BLaER1 (cell line): ENCODE results near the gene ARVCF.

Source experiments
- H3K27ac ChIP-seq: shearing (Covaris generic); formaldehyde crosslinking; 2 replicates; pipeline ENCODE4 v1.8.1; 2022
- H3K27me3 ChIP-seq: shearing (Covaris generic); formaldehyde crosslinking; 2 replicates; pipeline ENCODE4 v1.8.1; 2022
- H3K36me3 ChIP-seq: shearing (Covaris generic); formaldehyde crosslinking; 2 replicates; pipeline ENCODE4 v1.8.1; 2022
- H3K4me1 ChIP-seq: shearing (Covaris generic); formaldehyde crosslinking; 2 replicates; pipeline ENCODE4 v1.8.1; 2022
- H3K4me2 ChIP-seq: shearing (Covaris generic); formaldehyde crosslinking; 2 replicates; pipeline ENCODE4 v1.8.1; 2022
- H3K4me3 ChIP-seq: shearing (Covaris generic); formaldehyde crosslinking; 2 replicates; pipeline ENCODE4 v1.8.1; 2022
- H3K9ac ChIP-seq: shearing (Covaris generic); formaldehyde crosslinking; 2 replicates; pipeline ENCODE4 v1.8.1; 2022
- H3K9me3 ChIP-seq: shearing (Covaris generic); formaldehyde crosslinking; 2 replicates; pipeline ENCODE4 v1.8.1; 2022
- H4K20me1 ChIP-seq: shearing (Covaris generic); formaldehyde crosslinking; 2 replicates; pipeline ENCODE4 v1.8.1; 2022
- Cebpa-rat ChIP-seq: shearing (Covaris generic); IDR thresholded peaks from 2 replicates; pipeline ENCODE4 v1.8.1; 2022

ARVCF gene, protein sequence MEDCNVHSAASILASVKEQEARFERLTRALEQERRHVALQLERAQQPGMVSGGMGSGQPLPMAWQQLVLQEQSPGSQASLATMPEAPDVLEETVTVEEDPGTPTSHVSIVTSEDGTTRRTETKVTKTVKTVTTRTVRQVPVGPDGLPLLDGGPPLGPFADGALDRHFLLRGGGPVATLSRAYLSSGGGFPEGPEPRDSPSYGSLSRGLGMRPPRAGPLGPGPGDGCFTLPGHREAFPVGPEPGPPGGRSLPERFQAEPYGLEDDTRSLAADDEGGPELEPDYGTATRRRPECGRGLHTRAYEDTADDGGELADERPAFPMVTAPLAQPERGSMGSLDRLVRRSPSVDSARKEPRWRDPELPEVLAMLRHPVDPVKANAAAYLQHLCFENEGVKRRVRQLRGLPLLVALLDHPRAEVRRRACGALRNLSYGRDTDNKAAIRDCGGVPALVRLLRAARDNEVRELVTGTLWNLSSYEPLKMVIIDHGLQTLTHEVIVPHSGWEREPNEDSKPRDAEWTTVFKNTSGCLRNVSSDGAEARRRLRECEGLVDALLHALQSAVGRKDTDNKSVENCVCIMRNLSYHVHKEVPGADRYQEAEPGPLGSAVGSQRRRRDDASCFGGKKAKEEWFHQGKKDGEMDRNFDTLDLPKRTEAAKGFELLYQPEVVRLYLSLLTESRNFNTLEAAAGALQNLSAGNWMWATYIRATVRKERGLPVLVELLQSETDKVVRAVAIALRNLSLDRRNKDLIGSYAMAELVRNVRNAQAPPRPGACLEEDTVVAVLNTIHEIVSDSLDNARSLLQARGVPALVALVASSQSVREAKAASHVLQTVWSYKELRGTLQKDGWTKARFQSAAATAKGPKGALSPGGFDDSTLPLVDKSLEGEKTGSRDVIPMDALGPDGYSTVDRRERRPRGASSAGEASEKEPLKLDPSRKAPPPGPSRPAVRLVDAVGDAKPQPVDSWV

DNA sequence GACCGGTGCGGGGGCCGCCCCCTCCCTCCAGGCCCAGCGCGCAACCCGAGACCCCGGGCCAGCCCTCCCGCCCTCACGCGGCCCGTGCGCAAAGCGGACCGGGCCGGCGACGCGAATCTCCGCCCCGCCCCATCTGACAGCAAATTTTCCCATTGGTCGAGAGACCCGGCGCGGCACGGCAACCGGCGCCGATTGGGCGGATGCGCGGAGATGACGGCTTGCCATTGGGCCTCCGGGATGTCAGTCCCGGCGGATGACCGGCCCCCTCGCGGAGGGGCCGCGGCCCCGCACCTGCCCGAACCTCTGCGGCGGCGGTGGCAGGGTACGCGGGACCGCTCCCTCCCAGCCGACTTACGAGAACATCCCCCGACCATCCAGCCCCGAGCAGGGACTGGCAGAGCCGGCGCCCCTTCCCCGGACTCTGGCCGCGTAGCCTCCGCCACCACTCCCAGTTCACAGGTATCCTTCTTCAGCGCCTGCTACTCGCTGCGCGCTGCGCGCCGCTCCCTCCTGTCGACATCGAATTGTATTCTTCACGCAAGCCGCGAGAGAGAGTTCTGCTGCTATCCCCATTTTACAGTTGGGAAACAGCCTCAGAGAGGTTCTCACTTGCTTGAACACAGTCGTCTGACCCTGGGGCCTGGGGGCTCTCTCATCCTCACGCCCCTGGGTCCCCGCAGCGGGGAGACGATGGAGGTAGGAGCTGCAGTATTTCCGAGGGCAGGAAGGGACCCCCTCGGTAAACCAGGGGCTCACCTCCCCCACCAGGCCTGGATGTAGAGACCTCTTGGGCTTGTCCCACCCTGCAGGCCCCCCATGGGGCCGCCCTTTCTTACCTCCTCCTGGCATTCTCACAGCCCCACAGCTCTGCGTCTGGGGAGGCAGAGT, at the start of gene ARVCF:
ARVCF (minus strand) TSS at position 90 of the 888 bp plus-strand sequence. CDS start 26,029 bp downstream, outside the sequence.
- TF ChIP-seq Cebpa-rat = no peak
- peaks cover 19% of the 10 kb centered on the region for H4K20me1 ChIP-seq
- H3K4me3 ChIP-seq = peak within 1 kb of the TSS; percentile 89
- H3K27ac ChIP-seq = peak within 1 kb of the TSS; percentile 60; the same call in 1 of the 2 replicates
- peak within 1 kb of the TSS; percentile 87 for H3K4me2 ChIP-seq
- H3K9me3 ChIP-seq = no peaks in the 10 kb centered on the region
- H3K9ac ChIP-seq = peak within 1 kb of the TSS; percentile 79
- H3K4me1 ChIP-seq = peaks cover 49% of the 10 kb centered on the region
- no peaks in the 10 kb centered on the region for H3K36me3 ChIP-seq
- peaks cover 38% of the 10 kb centered on the region for H3K27me3 ChIP-seq

DNA sequence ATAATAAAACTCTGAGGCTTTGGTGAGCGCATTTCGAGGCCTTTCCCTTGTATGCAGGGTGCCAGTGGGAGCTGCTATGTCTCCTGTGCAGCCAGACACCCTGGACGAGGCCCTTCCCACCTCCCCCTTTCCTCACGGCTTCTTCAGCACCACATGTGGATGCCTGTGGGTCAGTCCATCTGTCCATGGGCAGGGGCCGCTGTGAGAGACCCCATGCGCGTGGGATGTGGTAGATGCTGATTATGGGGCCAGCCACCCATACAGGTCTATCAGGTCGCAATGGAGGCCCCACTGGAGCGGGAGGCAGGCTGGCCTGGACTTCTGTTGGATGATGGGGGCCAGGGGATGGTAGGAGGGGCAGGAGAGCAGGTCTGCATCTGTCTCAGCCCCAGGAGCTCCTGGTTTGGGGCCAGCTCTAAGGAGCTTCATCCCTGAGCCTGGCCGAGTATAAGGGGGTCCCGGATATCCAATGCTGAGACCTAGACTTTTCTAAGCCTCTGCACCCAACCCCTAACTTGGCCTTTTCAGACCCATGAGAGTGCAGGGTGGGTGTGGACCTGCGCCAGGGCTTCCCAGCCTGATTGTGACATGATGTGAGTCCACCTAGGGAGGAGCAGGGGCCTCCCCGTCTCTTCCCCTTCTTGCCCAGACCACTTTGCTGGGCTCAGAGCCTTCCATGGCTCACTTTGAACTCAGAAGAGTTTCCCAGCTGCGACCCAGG, 49.4 kb upstream of the ARVCF start:
- H3K4me1 ChIP-seq = peaks cover 12% of the 10 kb centered on the region; the same call in 1 of the 2 replicates
- no peak overlapping the region for H3K4me3 ChIP-seq
- H3K4me2 ChIP-seq = no peak overlapping the region
- H3K9ac ChIP-seq = no peak overlapping the region
- no peaks in the 10 kb centered on the region for H4K20me1 ChIP-seq
- H3K27me3 ChIP-seq = no peaks in the 10 kb centered on the region
- peaks cover 51% of the 10 kb centered on the region for H3K36me3 ChIP-seq
- H3K27ac ChIP-seq = peak overlapping the region; percentile 13; the same call in 1 of the 2 replicates
- no peak for TF ChIP-seq Cebpa-rat
- H3K9me3 ChIP-seq = no peaks in the 10 kb centered on the region

DNA sequence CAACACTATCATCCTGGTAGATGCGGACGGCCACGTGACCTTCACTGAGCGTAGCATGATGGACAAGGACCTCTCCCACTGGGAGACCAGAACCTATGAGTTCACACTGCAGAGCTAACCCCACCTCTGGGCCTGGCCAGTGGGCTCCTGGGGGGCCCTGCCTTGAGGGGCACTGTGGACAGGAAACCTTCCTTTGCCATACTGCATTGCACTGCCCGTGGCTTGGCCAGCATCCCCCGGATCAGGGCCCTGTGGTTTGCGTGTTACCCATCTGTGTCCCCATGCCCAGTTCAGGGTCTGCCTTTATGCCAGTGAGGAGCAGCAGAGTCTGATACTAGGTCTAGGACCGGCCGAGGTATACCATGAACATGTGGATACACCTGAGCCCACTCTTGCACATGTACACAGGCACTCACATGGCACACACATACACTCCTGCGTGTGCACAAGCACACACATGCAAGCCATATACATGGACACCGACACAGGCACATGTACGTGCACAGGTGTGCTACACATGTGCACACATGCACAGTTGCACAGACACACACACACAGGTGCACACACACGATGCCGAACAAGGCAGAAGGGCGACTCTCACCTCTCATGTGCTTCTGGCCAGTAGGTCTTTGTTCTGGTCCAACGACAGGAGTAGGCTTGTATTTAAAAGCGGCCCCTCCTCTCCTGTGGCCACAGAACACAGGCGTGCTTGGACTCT, 48.1 kb upstream of the ARVCF start:
- Histone ChIP-seq H3K4me2 (no peak overlapping the region), H3K36me3 (peaks cover 61% of the 10 kb centered on the region), H3K27me3 (no peaks in the 10 kb centered on the region), H3K4me3 (no peak overlapping the region), H3K27ac (no peak overlapping the region), H3K9ac (no peak overlapping the region), H3K9me3 (no peaks in the 10 kb centered on the region), H4K20me1 (no peaks in the 10 kb centered on the region), H3K4me1 (peaks cover 13% of the 10 kb centered on the region; the same call in 1 of the 2 replicates)
- TF ChIP-seq Cebpa-rat = no peak

DNA sequence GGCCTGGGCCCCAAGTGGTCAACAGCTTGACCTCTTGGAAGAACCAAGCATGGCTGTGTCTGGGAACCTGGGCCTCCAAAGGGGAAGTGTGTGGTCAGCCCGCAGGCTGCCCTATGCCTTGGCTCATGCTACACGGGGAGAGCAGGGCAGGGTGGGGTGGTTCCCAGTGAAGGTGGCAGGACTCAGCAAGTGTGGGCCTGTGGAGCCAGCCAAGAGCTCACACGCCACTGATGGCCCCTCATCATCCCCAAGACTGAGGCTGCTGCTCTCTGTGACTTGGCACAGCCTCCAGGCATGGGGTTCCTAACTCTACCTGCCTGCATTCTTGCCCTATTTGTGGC, 47.5 kb upstream of the ARVCF start:
- Histone ChIP-seq H3K4me1 (peaks cover 13% of the 10 kb centered on the region), H4K20me1 (no peaks in the 10 kb centered on the region)

DNA sequence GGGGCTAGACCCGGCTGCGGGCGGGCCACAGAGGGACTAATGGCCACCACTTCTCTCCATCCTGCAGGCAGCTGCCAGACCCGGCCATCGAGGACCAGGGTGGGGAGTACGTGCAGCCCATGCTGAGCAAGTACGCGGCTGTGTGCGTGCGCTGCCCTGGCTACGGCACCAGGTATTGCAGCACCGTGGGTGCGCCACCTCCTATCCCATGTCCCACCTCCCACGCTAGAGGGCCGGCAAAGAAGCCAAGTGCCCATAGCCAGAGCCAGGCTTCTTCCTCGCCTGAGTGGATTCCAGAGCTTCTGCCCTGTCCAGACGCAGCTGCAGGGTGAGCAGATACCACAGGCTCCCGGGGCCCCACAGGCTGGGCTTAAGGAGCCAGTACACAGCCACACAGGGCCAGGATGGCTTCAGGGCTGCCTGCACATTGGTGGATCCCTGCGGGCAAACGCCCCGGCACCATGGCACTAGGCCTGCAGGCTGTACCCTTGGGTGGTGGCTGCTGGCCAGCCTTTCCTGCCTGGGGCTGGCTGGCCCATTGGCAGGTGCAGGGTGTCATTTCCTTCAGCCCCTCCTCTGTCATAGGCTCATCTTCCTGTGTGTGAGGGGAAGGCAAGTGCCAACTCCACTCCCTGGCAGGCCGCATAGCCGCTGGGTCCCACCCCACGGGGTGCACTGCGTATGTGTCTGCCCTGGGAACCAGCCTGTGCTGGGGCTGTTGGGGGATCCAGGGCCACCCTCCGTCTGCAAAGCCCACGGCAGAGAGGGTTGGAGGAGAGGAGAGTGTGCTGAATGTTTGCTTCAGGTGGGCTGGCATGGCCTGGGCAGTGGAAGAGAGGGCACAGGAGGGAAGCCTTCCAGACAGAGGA, 46.9 kb upstream of the ARVCF start:
- Histone ChIP-seq H3K27me3 (no peaks in the 10 kb centered on the region), H3K36me3 (peaks cover 71% of the 10 kb centered on the region), H3K4me1 (peaks cover 14% of the 10 kb centered on the region), H3K27ac (peak overlapping the region; percentile 38; the same call in 1 of the 2 replicates), H3K9ac (no peak overlapping the region), H3K4me3 (no peak overlapping the region), H3K4me2 (no peak overlapping the region), H3K9me3 (no peaks in the 10 kb centered on the region), H4K20me1 (no peaks in the 10 kb centered on the region)
- TF ChIP-seq Cebpa-rat = no peak

More for the DNA sequence above, 47.5 kb upstream of the ARVCF start:
- no peaks in the 10 kb centered on the region for H3K27me3 ChIP-seq
- H3K9ac ChIP-seq = no peak overlapping the region
- peaks cover 66% of the 10 kb centered on the region for H3K36me3 ChIP-seq
- H3K4me2 ChIP-seq = no peak overlapping the region
- H3K4me3 ChIP-seq = no peak overlapping the region
- H3K27ac ChIP-seq = 0 out of 2 replicates have a peak overlapping the region, but pooled peaks have one; percentile 38
- no peaks in the 10 kb centered on the region for H3K9me3 ChIP-seq
- TF ChIP-seq Cebpa-rat = no peak

DNA sequence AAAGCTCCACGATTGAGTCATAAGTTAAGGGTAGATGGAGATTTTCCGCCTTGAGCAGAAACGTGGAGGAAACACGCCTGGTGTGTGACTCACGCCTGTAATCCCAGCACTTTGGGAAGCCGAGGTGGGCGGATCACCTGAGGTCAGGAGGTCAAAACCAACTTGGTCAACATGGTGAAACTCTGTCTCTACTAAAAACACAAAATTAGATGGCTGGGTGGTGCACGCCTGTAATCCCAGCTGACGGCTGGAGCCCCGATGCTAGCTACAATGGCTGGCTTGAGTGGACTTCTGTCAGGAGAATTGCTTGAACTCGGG, 46.1 kb upstream of the ARVCF start:
- Histone ChIP-seq H3K9me3 (no peaks in the 10 kb centered on the region), H3K27me3 (no peaks in the 10 kb centered on the region), H3K4me3 (no peak overlapping the region), H3K4me2 (no peak overlapping the region), H3K4me1 (peaks cover 18% of the 10 kb centered on the region), H3K27ac (no peak overlapping the region), H3K36me3 (peaks cover 79% of the 10 kb centered on the region), H3K9ac (no peak overlapping the region), H4K20me1 (no peaks in the 10 kb centered on the region)
- TF ChIP-seq Cebpa-rat = no peak

DNA sequence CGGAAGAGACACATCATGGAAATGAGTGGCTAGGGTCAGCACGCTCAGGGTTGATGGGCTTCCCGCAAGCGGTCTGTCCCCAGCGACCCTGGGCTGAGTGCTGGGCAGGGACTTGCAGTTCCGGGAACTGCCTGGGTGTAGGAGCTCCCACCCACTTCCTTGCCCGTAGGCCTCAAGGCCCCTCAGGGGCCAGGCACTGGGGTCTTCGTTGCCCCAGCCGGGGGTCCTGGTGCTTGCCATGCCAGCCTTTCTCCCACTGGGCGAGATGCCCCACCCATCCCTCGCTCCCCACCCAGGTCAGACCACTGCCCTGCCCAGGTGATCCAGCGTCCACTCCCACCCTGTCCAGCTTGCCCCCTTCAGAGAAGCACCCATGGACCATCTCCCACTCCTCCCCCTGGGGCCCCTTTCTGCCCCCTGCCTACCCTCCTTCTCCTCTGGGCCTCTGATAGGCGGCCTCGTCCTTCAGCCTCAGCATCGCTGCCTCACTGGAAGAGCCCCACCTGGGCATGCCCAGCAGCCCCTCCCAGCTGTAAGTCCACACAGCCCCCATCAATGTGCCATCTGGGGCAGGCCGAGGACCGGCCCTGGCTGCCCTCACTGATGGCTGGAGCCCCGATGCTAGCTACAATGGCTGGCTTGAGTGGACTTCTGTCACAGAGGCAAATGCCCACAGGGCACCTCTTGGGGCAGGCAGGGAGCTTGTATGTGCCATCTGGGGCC, 45.6 kb upstream of the ARVCF start:
- Histone ChIP-seq H3K4me2 (no peak overlapping the region), H3K9me3 (no peaks in the 10 kb centered on the region), H3K4me1 (peaks cover 23% of the 10 kb centered on the region), H3K9ac (no peak overlapping the region), H3K27me3 (no peaks in the 10 kb centered on the region), H3K36me3 (peaks cover 84% of the 10 kb centered on the region), H3K4me3 (no peak overlapping the region), H4K20me1 (no peaks in the 10 kb centered on the region), H3K27ac (no peak overlapping the region)
- no peak for TF ChIP-seq Cebpa-rat
